ENCODE data around the gene CFHR2.
"Not testable (repeated sequence)": the region's sequence is repeated elsewhere in the genome, so short reads cannot be mapped to it uniquely, and the experiment has no call there.

CFHR2 gene

GRCh38 chr1:196943568-196943967 is at the start of gene CFHR2:
CFHR2 (plus strand) TSS chr1:196943738; CDS start chr1:196943881, 143 bp downstream.
- not testable (repeated sequence) for H3K4me2 ChIP-seq (ENCODE audit: low read length); H3K36me3 ChIP-seq (ENCODE audit: control insufficient read depth, low read length); H3K4me3 ChIP-seq (ENCODE audit: low read length); H3K9me3 ChIP-seq (ENCODE audit: control insufficient read depth, insufficient read depth, low read length); H3K27ac ChIP-seq (ENCODE audit: low read depth, low read length); H3K4me1 ChIP-seq (ENCODE audit: control insufficient read depth, low read length); H3F3A ChIP-seq (ENCODE audit: control insufficient read depth, insufficient read depth); H3K27me3 ChIP-seq (ENCODE audit: control insufficient read depth, low read length); H4K20me1 ChIP-seq (ENCODE audit: control insufficient read depth, insufficient read depth, low read depth, low read length); H3K79me2 ChIP-seq (ENCODE audit: control insufficient read depth, low read length); H3K9me2 ChIP-seq (replicated peaks; ENCODE audit: control insufficient read depth, low read length)

GRCh38 chr1:196896355-196896754 is 47.2 kb upstream of the CFHR2 start:
- H3K4me2 ChIP-seq (ENCODE audit: low read length): no peak overlapping the region
- TF ChIP-seq, protein P1, sequence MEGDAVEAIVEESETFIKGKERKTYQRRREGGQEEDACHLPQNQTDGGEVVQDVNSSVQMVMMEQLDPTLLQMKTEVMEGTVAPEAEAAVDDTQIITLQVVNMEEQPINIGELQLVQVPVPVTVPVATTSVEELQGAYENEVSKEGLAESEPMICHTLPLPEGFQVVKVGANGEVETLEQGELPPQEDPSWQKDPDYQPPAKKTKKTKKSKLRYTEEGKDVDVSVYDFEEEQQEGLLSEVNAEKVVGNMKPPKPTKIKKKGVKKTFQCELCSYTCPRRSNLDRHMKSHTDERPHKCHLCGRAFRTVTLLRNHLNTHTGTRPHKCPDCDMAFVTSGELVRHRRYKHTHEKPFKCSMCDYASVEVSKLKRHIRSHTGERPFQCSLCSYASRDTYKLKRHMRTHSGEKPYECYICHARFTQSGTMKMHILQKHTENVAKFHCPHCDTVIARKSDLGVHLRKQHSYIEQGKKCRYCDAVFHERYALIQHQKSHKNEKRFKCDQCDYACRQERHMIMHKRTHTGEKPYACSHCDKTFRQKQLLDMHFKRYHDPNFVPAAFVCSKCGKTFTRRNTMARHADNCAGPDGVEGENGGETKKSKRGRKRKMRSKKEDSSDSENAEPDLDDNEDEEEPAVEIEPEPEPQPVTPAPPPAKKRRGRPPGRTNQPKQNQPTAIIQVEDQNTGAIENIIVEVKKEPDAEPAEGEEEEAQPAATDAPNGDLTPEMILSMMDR (IDR thresholded peaks at IDR 0.05; ENCODE audit: low read depth, low read length, poor library complexity, severe bottlenecking): no peak
- TF ChIP-seq EZH2phosphoT487 (IDR thresholded peaks at IDR 0.05; ENCODE audit: borderline replicate concordance, low read length): no peak
- no peaks in the 10 kb centered on the region for H3K4me1 ChIP-seq (ENCODE audit: control insufficient read depth, low read length)
- no peaks in the 10 kb centered on the region for H3F3A ChIP-seq (ENCODE audit: control insufficient read depth, insufficient read depth)
- H3K27me3 ChIP-seq (ENCODE audit: control insufficient read depth, low read length): no peaks in the 10 kb centered on the region
- H4K20me1 ChIP-seq (ENCODE audit: control insufficient read depth, insufficient read depth, low read depth, low read length): no peaks in the 10 kb centered on the region
- no peak overlapping the region for H3K4me3 ChIP-seq (ENCODE audit: low read length)
- H3K9me3 ChIP-seq (ENCODE audit: control insufficient read depth, insufficient read depth, low read length): no peaks in the 10 kb centered on the region
- H3K36me3 ChIP-seq (ENCODE audit: control insufficient read depth, low read length): no peaks in the 10 kb centered on the region
- H3K27ac ChIP-seq (ENCODE audit: low read depth, low read length): no peak overlapping the region
- no peaks in the 10 kb centered on the region for H3K9me2 ChIP-seq (replicated peaks; ENCODE audit: control insufficient read depth, low read length)
- no peaks in the 10 kb centered on the region for H3K79me2 ChIP-seq (ENCODE audit: control insufficient read depth, low read length)

GRCh38 chr1:196897158-196897828 is 46.2 kb upstream of the CFHR2 start:
- Histone ChIP-seq H3F3A (ENCODE audit: control insufficient read depth, insufficient read depth) (no peaks in the 10 kb centered on the region), H3K4me3 (ENCODE audit: low read length) (no peak overlapping the region), H3K79me2 (ENCODE audit: control insufficient read depth, low read length) (no peaks in the 10 kb centered on the region), H3K4me2 (ENCODE audit: low read length) (no peak overlapping the region), H3K9me2 (replicated peaks; ENCODE audit: control insufficient read depth, low read length) (no peaks in the 10 kb centered on the region), H4K20me1 (ENCODE audit: control insufficient read depth, insufficient read depth, low read depth, low read length) (no peaks in the 10 kb centered on the region), H3K27ac (ENCODE audit: low read depth, low read length) (no peak overlapping the region), H3K36me3 (ENCODE audit: control insufficient read depth, low read length) (no peaks in the 10 kb centered on the region), H3K27me3 (ENCODE audit: control insufficient read depth, low read length) (no peaks in the 10 kb centered on the region), H3K4me1 (ENCODE audit: control insufficient read depth, low read length) (no peaks in the 10 kb centered on the region), H3K9me3 (ENCODE audit: control insufficient read depth, insufficient read depth, low read length) (no peaks in the 10 kb centered on the region)
- no peak for TF ChIP-seq EZH2phosphoT487 (IDR thresholded peaks at IDR 0.05; ENCODE audit: borderline replicate concordance, low read length)
- TF ChIP-seq, protein P1 (IDR thresholded peaks at IDR 0.05; ENCODE audit: low read depth, low read length, poor library complexity, severe bottlenecking): no peak

DNA sequence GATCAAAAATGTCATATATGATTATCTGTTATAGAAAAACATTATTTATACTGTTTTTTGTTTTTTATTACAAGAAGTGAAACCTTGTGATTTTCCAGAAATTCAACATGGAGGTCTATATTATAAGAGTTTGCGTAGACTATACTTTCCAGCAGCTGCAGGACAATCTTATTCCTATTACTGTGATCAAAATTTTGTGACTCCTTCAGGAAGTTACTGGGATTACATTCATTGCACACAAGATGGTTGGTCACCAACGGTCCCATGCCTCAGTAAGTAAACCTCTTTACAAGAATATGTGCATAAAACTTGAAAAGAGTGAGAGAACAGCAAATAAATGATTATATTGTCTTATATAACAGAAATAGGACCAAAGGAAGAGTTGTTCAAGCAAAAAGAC is 41.2 kb upstream of the CFHR2 start:
- Histone ChIP-seq H3K4me1 (ENCODE audit: control insufficient read depth, low read length) (no peaks in the 10 kb centered on the region), H3K27me3 (ENCODE audit: control insufficient read depth, low read length) (no peaks in the 10 kb centered on the region)

More for the DNA sequence above, 41.2 kb upstream of the CFHR2 start:
- Histone ChIP-seq H3F3A (ENCODE audit: control insufficient read depth, insufficient read depth) (no peaks in the 10 kb centered on the region), H3K9me2 (replicated peaks; ENCODE audit: control insufficient read depth, low read length) (no peaks in the 10 kb centered on the region), H3K4me2 (ENCODE audit: low read length) (no peak overlapping the region), H3K27ac (ENCODE audit: low read depth, low read length) (no peak overlapping the region), H3K79me2 (ENCODE audit: control insufficient read depth, low read length) (no peaks in the 10 kb centered on the region), H3K36me3 (ENCODE audit: control insufficient read depth, low read length) (no peaks in the 10 kb centered on the region), H3K9me3 (ENCODE audit: control insufficient read depth, insufficient read depth, low read length) (no peaks in the 10 kb centered on the region), H4K20me1 (ENCODE audit: control insufficient read depth, insufficient read depth, low read depth, low read length) (no peaks in the 10 kb centered on the region), H3K4me3 (ENCODE audit: low read length) (no peak overlapping the region)
- TF ChIP-seq, protein P1 (IDR thresholded peaks at IDR 0.05; ENCODE audit: low read depth, low read length, poor library complexity, severe bottlenecking): no peak
- TF ChIP-seq EZH2phosphoT487 (IDR thresholded peaks at IDR 0.05; ENCODE audit: borderline replicate concordance, low read length): no peak
